Thoracic aorta (tissue), 2 donors: ENCODE measurements around the gene OTOR. TPM values are rescaled to one million over a fixed set of nuclear protein-coding genes. Genes with fewer than 3 reads are reported as not detected.

Experiments used
- ATAC-seq: fragments of 150-250 bp; one replicate; pipeline ENCODE4 v1.8.0; 2017; ENCODE audit warnings: low read depth; ENCODE audit not compliant: insufficient number of reproducible peaks, low FRiP score
- DNase-seq: peaks from one replicate; pipeline ENCODE4 v3.0.0-alpha.2; 2020; ENCODE audit warnings: low spot score
- H3K27ac ChIP-seq, 2 donors: fragments of 200-600 bp; sonication (generic); 1 replicate in 1 of 2; 2 replicates in 1 of 2; pipeline ENCODE4 v1.5.1; 2016; ENCODE audit warnings: mild to moderate bottlenecking in 2 of 2, moderate library complexity in 2 of 2
- H3K27me3 ChIP-seq: fragments of 200-600 bp; sonication (generic); replicated peaks from 2 replicates; pipeline ENCODE4 v1.6.0; 2016; ENCODE audit warnings: mild to moderate bottlenecking; ENCODE audit not compliant: insufficient read depth
- H3K36me3 ChIP-seq: fragments of 200-600 bp; sonication (generic); one replicate; pipeline ENCODE4 v1.5.1; 2016
- H3K4me1 ChIP-seq, 2 donors: fragments of 200-600 bp; sonication (generic); 1 replicate in 1 of 2; 2 replicates in 1 of 2; pipeline versions ENCODE4 v1.5.1 to v1.6.0; 2016; ENCODE audit warnings: low read depth in 2 of 2, mild to moderate bottlenecking in 1 of 2; ENCODE audit not compliant: control insufficient read depth in 1 of 2
- H3K4me3 ChIP-seq: fragments of 200-600 bp; sonication (generic); 2 replicates; pipeline ENCODE4 v1.5.1; 2016; ENCODE audit warnings: mild to moderate bottlenecking
- H3K9me3 ChIP-seq: fragments of 200-600 bp; sonication (generic); 2 replicates; pipeline ENCODE4 v1.5.1; 2016
- CTCF ChIP-seq: fragments of 200-600 bp; sonication (generic); IDR thresholded peaks from one replicate; pipeline ENCODE4 v1.5.1; 2019; ENCODE audit warnings: antibody characterized with exemption
- total RNA-seq, 2 donors: library from RNA; depleted of rRNA; stranded (reverse); fragments of >200 nt; gene quantifications; one replicate each; pipeline versions ENCODE4 v1.1.0 to v1.2.3, GENCODE V29; 2016

OTOR gene
- total RNA-seq, 2 donors from 2014 or later = not detected

- Histone ChIP-seq H3K36me3 (no peaks in the 10 kb centered on the region), H3K27ac (no peak overlapping the region), H3K4me3 (no peak overlapping the region), H3K4me1 (no peaks in the 10 kb centered on the region), H3K27me3 (no peaks in the 10 kb centered on the region), H3K9me3 (no peaks in the 10 kb centered on the region)
- ATAC-seq (no peak), DNase-seq (no peak)
- TF ChIP-seq CTCF = no peak
Observed at GRCh38 chr20:16713066-16713465, 35.1 kb upstream of the OTOR start.

GRCh38 chr20:16714242-16714641, 33.9 kb upstream of the OTOR start:
- no peaks in the 10 kb centered on the region for H3K4me1 ChIP-seq
- H3K27ac ChIP-seq = no peak overlapping the region
- H3K9me3 ChIP-seq = no peaks in the 10 kb centered on the region
- no peak for DNase-seq
- ATAC-seq = no peak
- no peaks in the 10 kb centered on the region for H3K36me3 ChIP-seq
- TF ChIP-seq CTCF = no peak
- H3K4me3 ChIP-seq = no peak overlapping the region
- no peaks in the 10 kb centered on the region for H3K27me3 ChIP-seq

- Histone ChIP-seq H3K27ac (no peak overlapping the region), H3K9me3 (no peaks in the 10 kb centered on the region), H3K4me3 (no peak overlapping the region), H3K36me3 (no peaks in the 10 kb centered on the region), H3K27me3 (no peaks in the 10 kb centered on the region), H3K4me1 (no peaks in the 10 kb centered on the region)
- DNase-seq (no peak), ATAC-seq (no peak)
- TF ChIP-seq CTCF = no peak
Observed at GRCh38 chr20:16714751-16715150, 33.4 kb upstream of the OTOR start.

GRCh38 chr20:16719421-16719820, 28.7 kb upstream of the OTOR start:
- Histone ChIP-seq H3K4me1 (no peaks in the 10 kb centered on the region), H3K27ac (no peak overlapping the region), H3K9me3 (no peaks in the 10 kb centered on the region), H3K36me3 (no peaks in the 10 kb centered on the region), H3K27me3 (no peaks in the 10 kb centered on the region), H3K4me3 (no peak overlapping the region)
- ATAC-seq (no peak), DNase-seq (no peak)
- TF ChIP-seq CTCF = no peak

- TF ChIP-seq CTCF = no peak
- Histone ChIP-seq H3K27ac (peak overlapping the region in 1 of 2 donors; percentile 78), H3K36me3 (peaks cover 4% of the 10 kb centered on the region), H3K4me1 (peaks cover 10 to 12% of the 10 kb centered on the region in 2 donors), H3K27me3 (no peaks in the 10 kb centered on the region), H3K9me3 (no peaks in the 10 kb centered on the region), H3K4me3 (peak overlapping the region; percentile 99)
- no peak for ATAC-seq
- no peak for DNase-seq
Observed at GRCh38 chr20:16729080-16729479, 19.1 kb upstream of the OTOR start.
